ENCODE data around the gene IL2RA. TPM values are rescaled to one million over a fixed set of nuclear protein-coding genes. Genes with fewer than 3 reads are reported as not detected.

Gene IL2RA
- total and polyA plus RNA-seq, 2 experiments from 2014 or later, result not detected

DNA sequence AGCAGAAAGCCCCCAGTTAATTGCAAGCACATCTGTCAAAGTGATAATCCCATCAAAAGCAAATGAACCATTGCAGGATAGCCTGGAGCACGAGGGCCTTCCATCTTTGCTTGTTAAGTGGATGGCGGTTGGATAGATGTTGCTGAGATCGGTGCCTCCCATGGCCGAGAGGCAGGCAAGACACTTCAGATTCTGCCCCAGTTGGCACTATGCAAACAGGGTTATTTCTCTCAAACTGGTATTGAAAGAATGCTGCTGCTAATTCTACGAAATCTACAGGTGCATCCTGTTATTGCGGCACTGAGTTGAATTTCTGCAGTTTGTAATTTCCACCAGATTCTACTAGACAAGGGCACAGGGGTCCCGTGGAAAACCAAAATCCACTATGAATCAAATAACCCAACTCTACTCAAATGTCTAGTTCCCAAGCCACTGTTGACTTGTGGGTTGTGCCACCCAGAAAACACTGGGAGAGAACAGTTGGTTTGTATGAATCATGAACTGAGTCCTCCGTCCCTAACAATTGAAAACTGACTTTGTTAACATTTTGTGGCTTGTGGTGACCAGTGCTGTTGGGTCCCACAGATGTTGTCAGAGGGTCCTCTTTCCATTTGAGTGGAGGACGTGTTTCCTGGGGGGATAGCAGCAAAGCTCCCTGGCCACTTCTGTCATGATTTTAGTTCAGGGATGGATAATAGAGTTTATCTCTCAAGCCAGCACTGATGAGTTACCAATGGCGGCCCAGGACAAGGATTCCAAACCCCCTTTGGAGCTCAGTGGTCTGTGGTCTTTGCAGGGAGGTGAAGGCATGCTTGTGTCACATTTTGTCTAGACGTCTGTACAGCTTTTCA lies 7.1 kb upstream of the IL2RA start:
- Mint-ChIP-seq H3K27me3 (ENCODE audit: insufficient read depth, low read depth, poor library complexity) (peaks cover under 1% of the 10 kb centered on the region), H3K9me3 (peaks cover 3% of the 10 kb centered on the region; the same call in 1 of the 3 replicates), H3K36me3 (ENCODE audit: low read depth) (no peaks in the 10 kb centered on the region), H3K4me3 (no peak overlapping the region), H3K4me1 (no peaks in the 10 kb centered on the region), H3K27ac (no peak overlapping the region)
- TF ChIP-seq, protein P1, sequence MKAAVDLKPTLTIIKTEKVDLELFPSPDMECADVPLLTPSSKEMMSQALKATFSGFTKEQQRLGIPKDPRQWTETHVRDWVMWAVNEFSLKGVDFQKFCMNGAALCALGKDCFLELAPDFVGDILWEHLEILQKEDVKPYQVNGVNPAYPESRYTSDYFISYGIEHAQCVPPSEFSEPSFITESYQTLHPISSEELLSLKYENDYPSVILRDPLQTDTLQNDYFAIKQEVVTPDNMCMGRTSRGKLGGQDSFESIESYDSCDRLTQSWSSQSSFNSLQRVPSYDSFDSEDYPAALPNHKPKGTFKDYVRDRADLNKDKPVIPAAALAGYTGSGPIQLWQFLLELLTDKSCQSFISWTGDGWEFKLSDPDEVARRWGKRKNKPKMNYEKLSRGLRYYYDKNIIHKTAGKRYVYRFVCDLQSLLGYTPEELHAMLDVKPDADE (IDR thresholded peaks at IDR 0.05), result no peak
- TF ChIP-seq, protein P2, sequence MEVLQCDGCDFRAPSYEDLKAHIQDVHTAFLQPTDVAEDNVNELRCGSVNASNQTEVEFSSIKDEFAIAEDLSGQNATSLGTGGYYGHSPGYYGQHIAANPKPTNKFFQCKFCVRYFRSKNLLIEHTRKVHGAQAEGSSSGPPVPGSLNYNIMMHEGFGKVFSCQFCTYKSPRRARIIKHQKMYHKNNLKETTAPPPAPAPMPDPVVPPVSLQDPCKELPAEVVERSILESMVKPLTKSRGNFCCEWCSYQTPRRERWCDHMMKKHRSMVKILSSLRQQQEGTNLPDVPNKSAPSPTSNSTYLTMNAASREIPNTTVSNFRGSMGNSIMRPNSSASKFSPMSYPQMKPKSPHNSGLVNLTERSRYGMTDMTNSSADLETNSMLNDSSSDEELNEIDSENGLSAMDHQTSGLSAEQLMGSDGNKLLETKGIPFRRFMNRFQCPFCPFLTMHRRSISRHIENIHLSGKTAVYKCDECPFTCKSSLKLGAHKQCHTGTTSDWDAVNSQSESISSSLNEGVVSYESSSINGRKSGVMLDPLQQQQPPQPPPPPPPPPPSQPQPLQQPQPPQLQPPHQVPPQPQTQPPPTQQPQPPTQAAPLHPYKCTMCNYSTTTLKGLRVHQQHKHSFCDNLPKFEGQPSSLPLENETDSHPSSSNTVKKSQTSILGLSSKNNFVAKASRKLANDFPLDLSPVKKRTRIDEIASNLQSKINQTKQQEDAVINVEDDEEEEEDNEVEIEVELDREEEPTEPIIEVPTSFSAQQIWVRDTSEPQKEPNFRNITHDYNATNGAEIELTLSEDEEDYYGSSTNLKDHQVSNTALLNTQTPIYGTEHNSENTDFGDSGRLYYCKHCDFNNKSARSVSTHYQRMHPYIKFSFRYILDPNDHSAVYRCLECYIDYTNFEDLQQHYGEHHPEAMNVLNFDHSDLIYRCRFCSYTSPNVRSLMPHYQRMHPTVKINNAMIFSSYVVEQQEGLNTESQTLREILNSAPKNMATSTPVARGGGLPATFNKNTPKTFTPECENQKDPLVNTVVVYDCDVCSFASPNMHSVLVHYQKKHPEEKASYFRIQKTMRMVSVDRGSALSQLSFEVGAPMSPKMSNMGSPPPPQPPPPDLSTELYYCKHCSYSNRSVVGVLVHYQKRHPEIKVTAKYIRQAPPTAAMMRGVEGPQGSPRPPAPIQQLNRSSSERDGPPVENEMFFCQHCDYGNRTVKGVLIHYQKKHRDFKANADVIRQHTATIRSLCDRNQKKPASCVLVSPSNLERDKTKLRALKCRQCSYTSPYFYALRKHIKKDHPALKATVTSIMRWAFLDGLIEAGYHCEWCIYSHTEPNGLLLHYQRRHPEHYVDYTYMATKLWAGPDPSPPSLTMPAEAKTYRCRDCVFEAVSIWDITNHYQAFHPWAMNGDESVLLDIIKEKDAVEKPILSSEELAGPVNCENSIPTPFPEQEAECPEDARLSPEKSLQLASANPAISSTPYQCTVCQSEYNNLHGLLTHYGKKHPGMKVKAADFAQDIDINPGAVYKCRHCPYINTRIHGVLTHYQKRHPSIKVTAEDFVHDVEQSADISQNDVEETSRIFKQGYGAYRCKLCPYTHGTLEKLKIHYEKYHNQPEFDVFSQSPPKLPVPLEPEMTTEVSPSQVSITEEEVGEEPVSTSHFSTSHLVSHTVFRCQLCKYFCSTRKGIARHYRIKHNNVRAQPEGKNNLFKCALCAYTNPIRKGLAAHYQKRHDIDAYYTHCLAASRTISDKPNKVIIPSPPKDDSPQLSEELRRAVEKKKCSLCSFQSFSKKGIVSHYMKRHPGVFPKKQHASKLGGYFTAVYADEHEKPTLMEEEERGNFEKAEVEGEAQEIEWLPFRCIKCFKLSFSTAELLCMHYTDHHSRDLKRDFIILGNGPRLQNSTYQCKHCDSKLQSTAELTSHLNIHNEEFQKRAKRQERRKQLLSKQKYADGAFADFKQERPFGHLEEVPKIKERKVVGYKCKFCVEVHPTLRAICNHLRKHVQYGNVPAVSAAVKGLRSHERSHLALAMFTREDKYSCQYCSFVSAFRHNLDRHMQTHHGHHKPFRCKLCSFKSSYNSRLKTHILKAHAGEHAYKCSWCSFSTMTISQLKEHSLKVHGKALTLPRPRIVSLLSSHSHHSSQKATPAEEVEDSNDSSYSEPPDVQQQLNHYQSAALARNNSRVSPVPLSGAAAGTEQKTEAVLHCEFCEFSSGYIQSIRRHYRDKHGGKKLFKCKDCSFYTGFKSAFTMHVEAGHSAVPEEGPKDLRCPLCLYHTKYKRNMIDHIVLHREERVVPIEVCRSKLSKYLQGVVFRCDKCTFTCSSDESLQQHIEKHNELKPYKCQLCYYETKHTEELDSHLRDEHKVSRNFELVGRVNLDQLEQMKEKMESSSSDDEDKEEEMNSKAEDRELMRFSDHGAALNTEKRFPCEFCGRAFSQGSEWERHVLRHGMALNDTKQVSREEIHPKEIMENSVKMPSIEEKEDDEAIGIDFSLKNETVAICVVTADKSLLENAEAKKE (CRISPR knock-in tag; IDR thresholded peaks at IDR 0.05), result no peak
- TF ChIP-seq ZNF331 (CRISPR knock-in tag; IDR thresholded peaks at IDR 0.05; ENCODE audit: low read depth), result no peak
- TF ChIP-seq NANOG (IDR thresholded peaks at IDR 0.05; ENCODE audit: borderline replicate concordance), result no peak
- TF ChIP-seq, protein P3, sequence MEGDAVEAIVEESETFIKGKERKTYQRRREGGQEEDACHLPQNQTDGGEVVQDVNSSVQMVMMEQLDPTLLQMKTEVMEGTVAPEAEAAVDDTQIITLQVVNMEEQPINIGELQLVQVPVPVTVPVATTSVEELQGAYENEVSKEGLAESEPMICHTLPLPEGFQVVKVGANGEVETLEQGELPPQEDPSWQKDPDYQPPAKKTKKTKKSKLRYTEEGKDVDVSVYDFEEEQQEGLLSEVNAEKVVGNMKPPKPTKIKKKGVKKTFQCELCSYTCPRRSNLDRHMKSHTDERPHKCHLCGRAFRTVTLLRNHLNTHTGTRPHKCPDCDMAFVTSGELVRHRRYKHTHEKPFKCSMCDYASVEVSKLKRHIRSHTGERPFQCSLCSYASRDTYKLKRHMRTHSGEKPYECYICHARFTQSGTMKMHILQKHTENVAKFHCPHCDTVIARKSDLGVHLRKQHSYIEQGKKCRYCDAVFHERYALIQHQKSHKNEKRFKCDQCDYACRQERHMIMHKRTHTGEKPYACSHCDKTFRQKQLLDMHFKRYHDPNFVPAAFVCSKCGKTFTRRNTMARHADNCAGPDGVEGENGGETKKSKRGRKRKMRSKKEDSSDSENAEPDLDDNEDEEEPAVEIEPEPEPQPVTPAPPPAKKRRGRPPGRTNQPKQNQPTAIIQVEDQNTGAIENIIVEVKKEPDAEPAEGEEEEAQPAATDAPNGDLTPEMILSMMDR (conservative IDR thresholded peaks at IDR 0.05; ENCODE audit: low read depth in 2 of 2), result no peak
- TF ChIP-seq STAT1 (IDR thresholded peaks at IDR 0.05; ENCODE audit: unreplicated experiment), result no peak
- no peak for TF ChIP-seq CREB1 (CRISPR knock-in tag; IDR thresholded peaks at IDR 0.05; ENCODE audit: low read depth)
- TF ChIP-seq EZH2phosphoT487 (IDR thresholded peaks at IDR 0.05; ENCODE audit: unreplicated experiment), result no peak
- no peak for TF ChIP-seq ZNF114 (CRISPR knock-in tag; IDR thresholded peaks at IDR 0.05)
- TF ChIP-seq POLR2AphosphoS5 (IDR thresholded peaks at IDR 0.05; ENCODE audit: low read depth), result no peak
- no peak for TF ChIP-seq JUNB (IDR thresholded peaks at IDR 0.05; ENCODE audit: unreplicated experiment)
- no peak for TF ChIP-seq EZH2 (IDR thresholded peaks at IDR 0.05; ENCODE audit: low read depth, unreplicated experiment)
- TF ChIP-seq, protein P4, sequence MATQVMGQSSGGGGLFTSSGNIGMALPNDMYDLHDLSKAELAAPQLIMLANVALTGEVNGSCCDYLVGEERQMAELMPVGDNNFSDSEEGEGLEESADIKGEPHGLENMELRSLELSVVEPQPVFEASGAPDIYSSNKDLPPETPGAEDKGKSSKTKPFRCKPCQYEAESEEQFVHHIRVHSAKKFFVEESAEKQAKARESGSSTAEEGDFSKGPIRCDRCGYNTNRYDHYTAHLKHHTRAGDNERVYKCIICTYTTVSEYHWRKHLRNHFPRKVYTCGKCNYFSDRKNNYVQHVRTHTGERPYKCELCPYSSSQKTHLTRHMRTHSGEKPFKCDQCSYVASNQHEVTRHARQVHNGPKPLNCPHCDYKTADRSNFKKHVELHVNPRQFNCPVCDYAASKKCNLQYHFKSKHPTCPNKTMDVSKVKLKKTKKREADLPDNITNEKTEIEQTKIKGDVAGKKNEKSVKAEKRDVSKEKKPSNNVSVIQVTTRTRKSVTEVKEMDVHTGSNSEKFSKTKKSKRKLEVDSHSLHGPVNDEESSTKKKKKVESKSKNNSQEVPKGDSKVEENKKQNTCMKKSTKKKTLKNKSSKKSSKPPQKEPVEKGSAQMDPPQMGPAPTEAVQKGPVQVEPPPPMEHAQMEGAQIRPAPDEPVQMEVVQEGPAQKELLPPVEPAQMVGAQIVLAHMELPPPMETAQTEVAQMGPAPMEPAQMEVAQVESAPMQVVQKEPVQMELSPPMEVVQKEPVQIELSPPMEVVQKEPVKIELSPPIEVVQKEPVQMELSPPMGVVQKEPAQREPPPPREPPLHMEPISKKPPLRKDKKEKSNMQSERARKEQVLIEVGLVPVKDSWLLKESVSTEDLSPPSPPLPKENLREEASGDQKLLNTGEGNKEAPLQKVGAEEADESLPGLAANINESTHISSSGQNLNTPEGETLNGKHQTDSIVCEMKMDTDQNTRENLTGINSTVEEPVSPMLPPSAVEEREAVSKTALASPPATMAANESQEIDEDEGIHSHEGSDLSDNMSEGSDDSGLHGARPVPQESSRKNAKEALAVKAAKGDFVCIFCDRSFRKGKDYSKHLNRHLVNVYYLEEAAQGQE (IDR thresholded peaks at IDR 0.05; ENCODE audit: unreplicated experiment), result no peak
- no peaks in the 10 kb centered on the region for H3K4me1 ChIP-seq (ENCODE audit: insufficient read depth)
- no peaks in the 10 kb centered on the region for H3K27me3 ChIP-seq (ENCODE audit: insufficient read depth)
- H3K36me3 ChIP-seq (ENCODE audit: insufficient read depth), result no peaks in the 10 kb centered on the region
- H3K4me2 ChIP-seq, result no peak overlapping the region
- H2AFZ ChIP-seq, result no peak overlapping the region
- no peaks in the 10 kb centered on the region for H3K79me2 ChIP-seq (replicated peaks; ENCODE audit: insufficient read depth)
- ATAC-seq, result no peak
- no peaks in the 10 kb centered on the region; the same call in 1 of the 2 replicates for H4K20me1 ChIP-seq (replicated peaks; ENCODE audit: insufficient read depth)
- H3K27ac ChIP-seq (ENCODE audit: low read depth), result no peak overlapping the region
- no peak for DNase-seq (ENCODE audit: low spot score)
- no peaks in the 10 kb centered on the region for H3F3A ChIP-seq (replicated peaks; ENCODE audit: low read depth)
- H3K4me3 ChIP-seq, result no peak overlapping the region
- 0 out of 2 replicates have a peak, but pooled peaks cover 3% of the 10 kb centered on the region for H3K9me2 ChIP-seq (ENCODE audit: insufficient read depth)

Data from GM23338 (cell line).